Right cardiac atrium (tissue), 5 donors: ENCODE data around the gene KIF2A. TPM values are rescaled to one million over a fixed set of nuclear protein-coding genes. Genes with fewer than 3 reads are reported as not detected.

Experiments
- ATAC-seq, 2 donors: fragments of 200-7000 bp; cut with Tn5 transposase; one replicate each; pipeline versions ENCODE4 v1.8.0 to v1.9.1; 2020; ENCODE audit warnings: moderate library complexity in 2 of 2, mild to moderate bottlenecking in 1 of 2
- DNase-seq, 3 donors: peaks; one replicate each; pipeline ENCODE4 v3.0.0-alpha.2; 2020
- H3K27ac ChIP-seq: one replicate; pipeline ENCODE4 v1.5.1; 2013; ENCODE audit warnings: mild to moderate bottlenecking, low read length, control low read depth, moderate library complexity
- H3K27me3 ChIP-seq: one replicate; pipeline ENCODE4 v1.6.1; 2013; ENCODE audit not compliant: control insufficient read depth, insufficient read depth
- H3K4me1 ChIP-seq: one replicate; pipeline ENCODE4 v1.6.1; 2013; ENCODE audit warnings: low read length; ENCODE audit not compliant: control insufficient read depth, insufficient read depth
- H3K4me3 ChIP-seq: one replicate; pipeline ENCODE4 v1.5.1; 2013; ENCODE audit warnings: low read length, control low read depth
- H3K9me3 ChIP-seq: one replicate; pipeline ENCODE4 v1.6.1; 2013; ENCODE audit warnings: low read length; ENCODE audit not compliant: control insufficient read depth
- WGBS: extraction: QIAGEN DNeasy Blood & Tissue Kit; methylation state at CpG from one replicate; pipeline ENCODE4 v1.1.7; 2013; 5-methylcytosine and 5-hydroxymethylcytosine counted together
- intact Hi-C, 4 donors: fragments of 100-400 bp; cut with DNase I; formaldehyde crosslinking; loops; one replicate each; pipeline versions ENCODE4 v1.11.0 to v1.14.0; 2022 to 2023
- polyA plus RNA-seq: library from polyadenylated mRNA; stranded (reverse); fragments of 200-250 nt; gene quantifications from one replicate; pipeline ENCODE4 v1.2.3, GENCODE V29; 2013
- total RNA-seq, 4 donors: library from RNA; stranded (reverse); fragmentation: NEBNext Ultra II Directional; extraction: Animal tissue kit (Norgen Biotek cat#: 25700); gene quantifications; one replicate each; pipeline ENCODE4 v1.2.1, GENCODE V29; 2021
- donor health status: healthy with polysubstance abuse.
- donor health status: DM: no; HTN: yes; CAD: no.
- donor health status: DM: no; HTN: no; CAD: no.
- donor health status: DM: no; HTN: yes; CAD: no; lungs with severe emphysema.
- donor health status: DM: yes; HTN: yes; CAD: no.

Gene KIF2A
- total and polyA plus RNA-seq, 5 donors: 2.7 to 15.5 (median 14.4) TPM

DNA sequence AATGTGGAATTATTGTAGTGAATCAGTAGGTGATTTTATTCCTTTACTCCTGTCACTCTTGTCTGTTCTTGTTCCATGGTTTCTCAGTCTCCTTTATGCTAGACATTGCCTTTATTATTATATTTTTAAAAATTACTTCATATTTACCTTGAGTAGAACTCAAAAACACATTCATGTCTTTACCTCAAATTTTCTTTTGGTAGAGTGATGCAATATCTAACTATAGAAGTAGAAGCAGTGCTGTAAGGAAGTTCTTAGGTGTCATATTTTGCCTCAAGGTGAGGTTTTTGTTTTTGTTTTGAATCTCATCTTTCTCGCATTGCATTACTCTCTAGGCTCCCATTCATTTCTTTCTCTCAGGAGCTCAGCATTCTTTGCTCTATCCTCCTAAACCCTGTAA, 118.8 kb downstream of the KIF2A start:
- H3K27me3 ChIP-seq: no peaks in the 10 kb centered on the region
- intact Hi-C loops: no loop called here
- WGBS: 98% methylated on average over 1 of the region's 1 CpG
- no peak overlapping the region for H3K27ac ChIP-seq
- no peak overlapping the region for H3K4me3 ChIP-seq
- no peaks in the 10 kb centered on the region for H3K4me1 ChIP-seq
- DNase-seq (no peak), ATAC-seq (no peak)
- no peaks in the 10 kb centered on the region for H3K9me3 ChIP-seq

DNA sequence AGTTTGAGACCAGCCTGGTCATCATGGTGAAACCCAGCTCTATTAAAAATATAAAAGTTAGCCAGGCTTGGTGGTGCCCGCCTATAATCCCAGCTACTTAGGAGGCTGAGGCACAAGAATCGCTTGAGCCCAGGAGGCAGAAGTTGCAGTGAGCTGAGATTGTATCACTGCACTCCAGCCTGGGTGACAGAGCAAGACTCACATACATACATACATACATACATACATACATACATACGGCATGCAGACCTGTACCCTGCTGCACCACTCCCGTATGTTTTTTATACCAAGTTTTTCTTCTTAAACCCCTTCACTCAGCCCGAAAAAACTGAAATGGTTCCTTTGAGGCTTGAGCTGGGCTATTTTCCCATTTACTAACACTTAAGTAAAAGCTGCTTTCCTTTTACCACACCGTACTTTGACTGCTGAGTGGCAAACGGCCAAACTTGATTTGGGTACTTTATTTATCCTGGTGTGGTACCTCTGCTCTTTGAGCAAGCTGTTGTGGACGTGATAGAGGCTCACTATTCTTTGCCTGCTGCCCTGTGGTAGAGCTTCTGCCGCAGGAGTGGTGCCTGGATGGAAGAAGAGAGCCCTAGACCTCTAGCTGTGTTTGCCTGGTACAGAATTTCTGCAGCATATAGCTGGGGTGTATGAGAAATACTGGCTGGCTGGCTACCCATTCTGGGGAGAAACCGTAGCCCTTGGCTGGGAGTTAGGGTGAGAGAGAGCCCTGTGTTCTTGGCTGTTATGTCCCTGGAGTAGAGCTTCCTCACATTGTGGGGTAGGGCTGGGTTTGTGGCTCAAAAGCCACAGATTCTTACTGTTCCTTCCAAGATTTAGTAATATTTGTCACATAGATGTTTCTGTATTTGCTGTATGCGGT, 126.0 kb downstream of the KIF2A start:
- peak overlapping the region; percentile 86 for H3K27ac ChIP-seq
- WGBS: 47% methylated on average over 11 of the region's 11 CpGs
- DNase-seq: peak in 2 of 3 donors; percentile 21 to 62
- intact Hi-C loops: no loop called here
- H3K4me1 ChIP-seq: peaks cover 9% of the 10 kb centered on the region
- H3K9me3 ChIP-seq: no peaks in the 10 kb centered on the region
- no peaks in the 10 kb centered on the region for H3K27me3 ChIP-seq
- ATAC-seq: peak; percentile 82 to 91
- peak overlapping the region; percentile 1 for H3K4me3 ChIP-seq

DNA sequence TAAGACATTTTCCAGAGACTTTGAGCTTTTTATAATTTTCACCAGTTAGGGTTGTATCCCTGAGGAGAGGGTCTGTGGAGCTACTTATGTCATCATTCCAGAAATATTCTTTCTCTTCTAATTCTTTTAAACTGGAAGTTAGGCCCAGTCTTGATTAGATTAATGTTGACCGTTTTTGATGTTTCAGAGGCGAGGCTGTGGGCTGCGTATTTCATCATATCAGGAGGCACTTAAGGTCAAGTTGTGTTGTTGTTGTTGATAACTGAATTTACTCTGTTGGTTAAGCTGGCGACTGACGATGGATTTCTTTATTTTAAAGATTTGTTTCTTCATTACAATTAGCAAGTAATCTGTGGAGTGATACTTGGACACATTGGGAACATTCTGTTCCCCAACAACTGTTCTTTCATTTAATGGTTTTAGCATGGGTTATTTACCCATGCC, 126.6 kb downstream of the KIF2A start:
- Histone ChIP-seq H3K4me1 (peaks cover 9% of the 10 kb centered on the region), H3K27me3 (no peaks in the 10 kb centered on the region), H3K27ac (peak overlapping the region; percentile 48), H3K4me3 (no peak overlapping the region), H3K9me3 (no peaks in the 10 kb centered on the region)
- WGBS: 21% methylated on average over 5 of the region's 5 CpGs
- DNase-seq (no peak), ATAC-seq (peak; percentile 79 to 81)
- intact Hi-C loops: no loop called here

Other genes starting within 250 kb of the KIF2A start
- 10 to 100 TPM; 16.9 to 25.1 (median 20.0) TPM for gene DIMT1, start 97.7 kb downstream of the KIF2A start, total RNA-seq
- 12.7 TPM for gene DIMT1, start 97.7 kb downstream of the KIF2A start, polyA plus RNA-seq
- 10 to 100 TPM; 28.4 to 37.4 (median 32.9) TPM for gene IPO11, start 106.6 kb downstream of the KIF2A start, total RNA-seq
- gene IPO11, start 106.6 kb downstream of the KIF2A start, polyA plus RNA-seq: 10.2 TPM